IPS-NIHi7 (cell line): ENCODE data around the gene LUZP1.

Experiments used
- DNase-seq: peaks from one replicate; pipeline ENCODE4 v3.0.0; 2012; ENCODE audit warnings: mixed read lengths; ENCODE audit errors: extremely low spot score

Gene LUZP1

GRCh38 chr1:23116921-23117699, 51.5 kb downstream of the LUZP1 start:
- no peak for DNase-seq

GRCh38 chr1:23116216-23116836, 52.3 kb downstream of the LUZP1 start:
- no peak for DNase-seq

DNA sequence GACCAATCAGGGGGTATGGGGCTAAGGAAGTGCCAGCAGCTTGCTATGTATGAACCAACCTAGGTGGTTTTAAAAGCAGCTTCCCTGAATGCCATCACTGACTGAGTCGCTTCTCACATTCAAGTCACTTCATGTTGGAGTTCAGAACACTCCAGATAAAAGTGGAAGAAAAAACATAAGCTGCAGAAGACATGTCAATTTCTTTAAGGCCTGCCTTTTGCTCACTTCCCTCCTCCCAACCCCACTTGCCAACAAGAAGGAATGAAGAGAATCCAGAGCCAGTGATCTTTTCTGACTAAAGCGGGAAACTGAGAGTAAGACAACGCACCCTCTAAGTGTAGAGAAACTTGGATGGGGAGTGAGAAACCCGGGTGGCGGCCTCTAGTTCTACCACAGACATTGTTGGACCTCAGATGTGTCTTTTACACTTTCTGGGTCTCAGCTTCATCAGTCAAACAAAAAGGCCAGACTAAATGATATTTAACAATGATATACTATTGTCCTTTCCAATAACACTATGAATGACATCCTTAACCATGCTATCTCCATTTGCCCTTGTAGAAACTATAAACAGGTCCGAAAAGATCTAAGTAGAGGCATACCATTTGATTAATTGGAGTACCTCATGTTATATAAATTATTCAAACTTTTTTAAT, 54.1 kb downstream of the LUZP1 start:
- DNase-seq, result no peak

- DNase-seq, result no peak
Measured at GRCh38 chr1:23111600-23112535, 56.8 kb downstream of the LUZP1 start.

DNA sequence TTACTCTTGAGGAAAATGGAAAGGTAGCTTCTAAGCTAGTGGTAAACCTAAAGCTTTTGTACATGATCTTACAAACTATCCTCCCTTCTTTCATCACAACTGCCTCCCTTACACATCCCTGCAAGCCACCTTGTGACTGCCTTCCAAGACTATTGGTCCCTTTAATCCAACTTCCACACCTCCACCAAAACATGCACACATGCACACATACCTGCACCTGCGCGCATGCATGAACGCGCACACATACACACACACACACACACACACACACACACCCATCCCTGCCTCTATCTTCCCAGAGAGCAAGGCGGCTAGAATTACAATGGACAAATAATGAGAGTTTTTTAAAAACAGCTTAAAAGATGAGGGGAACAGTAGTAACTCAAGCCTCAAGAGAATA, 58.3 kb downstream of the LUZP1 start:
- no peak for DNase-seq

DNA sequence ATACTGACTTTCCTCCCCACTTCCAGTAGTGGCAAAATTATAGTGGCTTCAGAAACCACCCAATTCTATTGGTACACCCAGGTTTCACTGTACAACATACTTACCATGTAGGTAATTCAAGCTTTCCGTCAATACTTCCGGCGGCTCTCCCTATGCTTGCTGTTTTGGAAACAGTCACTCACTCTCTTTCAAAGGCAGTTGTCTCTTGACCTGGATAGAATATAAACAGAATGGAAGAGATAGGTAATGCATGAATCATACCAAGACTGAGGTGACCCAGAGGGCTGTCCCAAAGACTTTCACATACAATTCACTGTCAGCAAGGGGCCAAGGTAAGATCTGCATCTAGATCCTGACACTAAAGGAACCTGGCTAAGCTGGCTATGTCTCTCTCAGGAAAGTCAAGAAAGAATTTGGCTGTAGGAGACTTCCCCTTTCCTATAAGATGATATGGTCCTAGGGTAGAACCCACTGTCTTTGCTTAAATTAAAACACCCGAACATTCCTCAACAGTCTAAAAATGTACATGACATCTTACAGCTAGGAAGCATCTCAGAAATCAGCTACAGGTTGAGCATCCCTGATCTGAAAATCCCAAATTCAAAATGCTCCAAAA, 59.6 kb downstream of the LUZP1 start:
- DNase-seq, result no peak

DNA sequence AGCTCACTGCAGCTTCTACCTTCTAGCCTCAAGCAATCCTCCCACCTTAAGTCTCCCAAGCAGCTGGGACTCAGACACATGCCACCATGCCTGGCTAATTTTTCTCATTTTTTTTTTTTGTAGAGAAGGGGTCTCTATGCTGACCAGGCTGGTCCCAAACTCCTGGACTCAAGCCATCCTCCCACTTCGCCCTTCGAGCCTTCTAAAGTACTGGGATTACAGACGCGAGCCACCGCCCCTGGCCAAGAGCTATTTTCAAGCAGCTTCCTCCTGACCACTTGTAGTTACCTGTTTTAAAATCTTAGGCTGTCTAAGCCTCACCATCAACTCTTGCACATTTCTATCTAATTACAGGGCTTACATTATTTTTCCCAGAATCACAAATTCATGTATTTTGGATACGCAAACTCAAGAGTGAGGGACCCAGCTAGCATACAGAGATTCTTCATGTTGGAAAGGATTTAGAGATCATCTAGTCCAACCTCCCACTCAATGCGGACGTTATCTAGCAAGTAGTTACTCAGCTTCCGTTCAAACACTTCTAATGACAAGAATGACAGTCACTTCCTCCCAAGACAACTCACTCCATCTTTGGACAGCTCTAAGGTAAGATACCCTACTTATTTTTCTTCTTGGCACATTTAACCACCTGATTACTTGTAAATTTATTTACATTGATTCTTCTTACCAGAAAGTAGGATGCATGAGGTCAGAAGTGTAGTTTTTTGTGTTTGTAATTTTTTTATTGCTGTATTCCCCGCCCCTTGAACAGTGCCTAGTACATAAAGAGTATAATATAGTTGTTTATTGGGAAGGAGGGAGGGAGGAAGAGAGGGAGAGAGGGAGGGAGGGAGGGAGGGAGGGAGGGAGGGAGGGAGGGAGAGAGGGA, 65.4 kb downstream of the LUZP1 start:
- no peak for DNase-seq

DNA sequence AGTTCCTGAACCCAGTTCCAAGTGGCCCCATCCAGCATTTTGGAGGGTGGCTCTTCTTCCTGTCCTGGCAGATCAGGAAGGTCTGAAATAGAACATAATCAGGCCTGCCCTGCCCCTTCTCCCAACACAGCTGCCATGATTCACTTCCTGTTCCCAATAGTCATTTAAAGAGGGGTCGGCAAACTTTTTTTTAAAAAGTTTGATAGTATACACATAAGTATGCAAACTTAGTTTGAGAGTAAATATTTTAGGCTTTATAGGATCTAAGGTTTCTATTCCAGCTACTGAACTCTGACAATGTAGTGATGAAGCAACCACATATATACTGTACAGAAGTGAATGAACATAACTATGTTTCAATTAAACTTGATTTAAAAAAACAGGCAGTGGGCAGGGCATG, 66.4 kb downstream of the LUZP1 start:
- no peak for DNase-seq

- DNase-seq, result no peak
Measured at GRCh38 chr1:23101887-23102286, 66.8 kb downstream of the LUZP1 start.

DNA sequence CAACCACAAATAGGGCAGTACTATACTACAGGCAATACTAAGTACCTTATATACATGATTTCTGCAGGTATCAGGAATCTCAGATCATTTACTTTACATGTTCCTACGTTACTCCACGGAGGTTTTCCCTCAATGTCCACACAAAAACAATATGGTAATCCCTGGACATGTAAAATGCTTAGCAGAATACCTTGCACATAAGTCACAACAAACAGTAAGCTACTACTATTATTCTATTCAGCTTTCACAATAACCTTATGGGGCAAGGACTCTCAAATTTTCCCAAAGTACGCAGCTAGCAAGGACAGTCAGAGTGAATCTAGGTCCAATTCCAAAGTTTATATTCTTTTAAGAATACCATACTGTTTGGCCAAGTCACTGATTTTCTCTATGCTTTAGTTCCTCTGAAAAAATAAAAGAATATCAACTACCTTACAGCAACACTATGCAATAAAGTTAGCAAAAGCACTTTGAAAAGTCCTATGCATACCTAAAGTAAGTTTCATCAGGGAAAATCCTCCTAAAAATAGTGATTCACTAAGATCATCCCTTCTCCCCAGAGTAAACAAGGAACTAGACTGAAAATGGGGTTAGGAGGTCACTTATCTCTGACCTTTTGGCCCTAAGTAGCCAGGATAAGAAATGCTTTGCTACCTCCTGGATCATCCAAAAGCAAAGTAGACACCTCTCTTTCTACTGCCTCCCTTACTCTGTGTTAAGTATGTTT, 67.4 kb downstream of the LUZP1 start:
- no peak for DNase-seq

DNA sequence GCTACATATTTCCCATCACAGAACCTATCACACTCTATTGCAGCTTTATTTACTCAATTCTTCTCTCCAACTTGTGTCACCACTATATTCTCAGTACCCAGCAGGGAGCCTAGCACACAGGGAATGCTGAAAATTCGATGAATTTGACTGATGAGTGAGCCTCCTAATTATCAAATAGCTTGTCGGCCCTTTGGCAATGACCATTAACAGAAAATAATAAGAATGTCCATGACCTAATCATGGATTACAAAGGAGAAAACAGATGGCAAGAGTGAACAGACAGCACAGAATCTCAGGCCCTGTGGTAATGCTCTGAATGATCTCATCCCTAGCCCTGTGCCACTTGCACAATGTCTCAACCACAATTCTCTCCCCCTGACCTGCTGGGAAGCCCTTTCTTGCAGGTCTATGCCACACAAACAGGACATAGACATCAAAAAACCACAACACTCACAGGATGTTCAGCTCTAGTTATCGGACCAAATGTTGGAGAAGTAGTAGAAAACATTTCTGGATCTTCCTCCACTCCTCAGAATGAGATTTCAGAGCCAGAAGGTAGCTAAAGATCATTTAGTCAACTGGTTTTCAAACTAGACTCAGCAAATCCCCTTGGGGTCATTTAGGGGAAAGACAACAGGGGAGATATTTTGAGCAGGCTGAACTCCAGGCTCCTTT, 68.4 kb downstream of the LUZP1 start:
- DNase-seq, result no peak

DNA sequence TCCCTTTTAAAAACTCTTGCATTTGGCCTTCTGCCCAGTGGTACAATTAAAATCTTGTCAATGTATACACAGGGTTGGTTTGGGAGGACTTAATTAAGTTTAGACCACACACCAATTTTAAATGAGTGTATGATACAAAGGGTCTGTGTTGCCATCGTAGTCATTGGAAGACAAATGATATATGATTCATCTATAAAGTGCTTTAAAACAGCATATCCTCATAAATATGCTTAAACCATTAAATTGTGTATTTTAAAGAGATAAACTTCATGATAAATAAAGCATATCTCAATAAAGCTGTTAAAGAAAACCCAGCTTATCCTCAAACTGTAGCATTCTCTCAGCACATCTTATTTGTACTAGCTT, 69.5 kb downstream of the LUZP1 start:
- DNase-seq, result no peak

DNA sequence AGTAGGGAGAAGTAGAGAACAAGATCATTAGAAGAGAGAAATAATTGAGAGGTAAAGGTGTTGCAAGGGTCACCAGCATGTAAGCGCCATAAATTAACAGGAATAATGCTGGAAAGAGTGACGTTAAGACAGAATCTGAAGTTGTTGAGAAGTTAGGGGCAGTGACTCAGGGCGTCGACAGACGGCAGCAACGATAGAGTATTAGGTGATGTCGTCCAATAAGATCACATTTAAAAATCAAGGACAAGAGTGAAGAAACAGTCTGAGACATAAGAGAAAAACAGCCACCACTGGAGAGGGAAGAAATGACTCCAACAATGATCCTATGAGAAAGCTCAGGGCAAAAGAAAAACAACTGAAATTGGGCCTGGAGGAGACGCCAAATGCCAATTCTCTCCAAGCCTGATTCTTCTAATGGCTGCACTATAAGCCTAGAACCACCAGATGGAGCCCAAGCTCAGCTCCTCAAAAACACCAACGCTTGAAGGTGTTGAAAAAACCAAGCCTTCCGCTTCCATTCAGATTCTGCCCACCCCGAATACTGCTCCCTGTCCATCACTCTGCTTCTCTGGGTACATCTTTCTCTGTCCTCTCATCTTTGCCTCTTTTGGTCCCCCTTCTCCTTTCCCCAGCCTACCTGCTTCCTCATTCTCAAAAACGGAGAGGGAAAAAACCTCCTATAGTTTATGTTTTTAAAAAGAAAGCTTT, 70.0 kb downstream of the LUZP1 start:
- DNase-seq, result peak; percentile 80

GRCh38 chr1:23097316-23097715, 71.3 kb downstream of the LUZP1 start:
- DNase-seq, result no peak

DNA sequence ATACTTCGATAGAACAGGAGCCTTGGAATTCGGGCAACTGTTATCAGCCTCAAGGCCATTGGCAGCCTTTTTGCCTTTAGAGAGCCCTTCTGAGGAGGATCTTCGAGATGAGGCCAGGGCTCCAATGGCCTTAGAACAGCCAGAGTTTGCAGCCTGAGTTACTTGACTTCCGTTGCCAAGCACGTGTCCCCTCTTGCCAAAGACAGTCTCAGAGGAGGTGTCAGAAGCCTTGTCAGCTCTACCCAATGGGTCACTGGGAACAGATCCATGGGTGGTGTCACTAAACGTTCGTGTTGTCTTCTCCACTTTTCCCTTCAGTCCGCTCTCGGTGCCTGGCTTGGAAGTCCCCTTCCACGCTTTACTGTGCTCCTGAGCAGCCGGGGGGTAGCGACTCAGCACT, 76.2 kb downstream of the LUZP1 start:
- no peak for DNase-seq

DNA sequence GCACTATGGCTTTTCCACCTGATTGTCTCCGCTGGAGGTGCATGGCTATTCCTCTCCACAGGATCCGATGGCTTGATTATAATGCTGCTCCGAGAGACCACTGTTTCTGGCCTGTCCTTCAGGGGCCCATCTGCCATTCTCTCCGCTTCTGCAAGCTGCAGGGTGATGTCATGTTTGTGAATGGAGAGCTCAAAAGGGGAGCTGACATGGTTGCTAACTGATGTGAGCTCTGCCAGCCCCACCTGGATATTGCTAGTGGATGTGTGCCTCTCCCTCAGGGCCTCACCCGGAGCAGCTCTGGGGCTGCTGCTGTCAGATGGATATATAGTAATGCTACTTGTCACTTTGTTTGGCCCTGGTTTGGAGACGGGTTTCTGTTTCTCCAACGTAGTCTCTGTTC, 77.1 kb downstream of the LUZP1 start:
- no peak for DNase-seq

GRCh38 chr1:23090056-23090455, 78.6 kb downstream of the LUZP1 start:
- no peak for DNase-seq

- DNase-seq, result no peak
Measured at GRCh38 chr1:23088027-23088426, 80.6 kb downstream of the LUZP1 start.

DNA sequence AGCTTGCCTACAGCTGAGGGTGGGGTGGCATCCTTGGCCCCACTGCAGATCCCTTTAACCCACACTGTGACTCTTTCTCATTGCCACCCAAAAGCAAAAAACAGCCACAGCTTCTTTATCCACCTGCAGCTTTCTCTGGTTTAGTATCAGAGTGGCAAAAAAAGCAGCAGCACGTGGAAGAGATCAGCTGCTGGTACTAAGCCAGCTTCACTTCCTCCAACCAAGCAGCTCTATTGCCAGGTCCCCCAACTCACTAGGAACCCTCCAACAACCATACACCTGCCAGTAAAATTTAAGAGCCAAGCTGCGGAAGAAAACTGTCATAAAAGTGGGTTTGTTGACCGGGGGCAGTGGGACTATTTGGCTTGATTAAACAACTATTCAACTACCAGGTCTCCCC, 83.0 kb downstream of the LUZP1 start:
- no peak for DNase-seq
